Activated effector memory CD4-positive, alpha-beta T cell treated with anti-CD3 and anti-CD28 coated beads, Interleukin-2, amount 50 U/mL, for 16 hours (primary cell): ENCODE measurements around the gene RTL10.
A peak's percentile ranks its signal among the peaks of the same experiment; 100 is the strongest.

Experiments
- DNase-seq: peaks from one replicate; pipeline ENCODE4 v3.0.0-alpha.2; 2020

Gene RTL10

DNA sequence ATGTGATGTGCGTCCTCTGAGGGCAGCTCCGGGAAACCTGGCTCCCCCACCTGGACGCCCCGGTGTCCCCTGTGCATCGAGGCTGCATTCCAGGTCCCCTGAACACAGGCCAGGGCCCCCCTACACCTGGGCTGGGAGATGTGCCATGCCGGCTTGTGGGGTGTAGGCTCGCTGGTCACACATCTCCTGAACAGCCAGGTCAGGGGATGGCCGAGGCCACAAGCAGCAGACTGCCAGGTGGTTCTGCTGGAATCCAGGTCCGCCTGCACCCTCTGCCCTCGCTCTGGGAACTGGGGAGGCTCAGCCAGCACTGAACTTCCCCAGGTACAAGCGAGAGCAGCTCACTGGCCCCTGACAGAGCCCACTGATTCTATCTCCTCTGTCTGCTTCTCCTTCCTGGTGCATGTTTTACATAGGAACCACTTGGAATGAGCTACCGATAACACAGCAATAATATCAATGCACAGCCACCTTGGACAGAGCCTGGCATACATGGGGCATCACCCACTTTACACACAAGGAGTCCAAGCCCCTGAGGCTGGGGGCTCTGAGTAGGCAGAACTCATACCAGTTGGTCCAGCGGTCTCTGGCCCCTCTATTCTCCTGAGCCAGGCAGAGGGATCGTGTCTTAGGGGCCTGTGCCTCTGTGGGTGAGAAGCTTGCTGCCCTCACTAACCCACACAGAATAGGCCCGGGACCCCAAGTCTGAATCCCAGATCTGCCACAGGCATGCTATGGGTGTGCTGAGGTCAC is 47.3 kb downstream of the RTL10 start:
- peak; percentile 34 for DNase-seq

DNA sequence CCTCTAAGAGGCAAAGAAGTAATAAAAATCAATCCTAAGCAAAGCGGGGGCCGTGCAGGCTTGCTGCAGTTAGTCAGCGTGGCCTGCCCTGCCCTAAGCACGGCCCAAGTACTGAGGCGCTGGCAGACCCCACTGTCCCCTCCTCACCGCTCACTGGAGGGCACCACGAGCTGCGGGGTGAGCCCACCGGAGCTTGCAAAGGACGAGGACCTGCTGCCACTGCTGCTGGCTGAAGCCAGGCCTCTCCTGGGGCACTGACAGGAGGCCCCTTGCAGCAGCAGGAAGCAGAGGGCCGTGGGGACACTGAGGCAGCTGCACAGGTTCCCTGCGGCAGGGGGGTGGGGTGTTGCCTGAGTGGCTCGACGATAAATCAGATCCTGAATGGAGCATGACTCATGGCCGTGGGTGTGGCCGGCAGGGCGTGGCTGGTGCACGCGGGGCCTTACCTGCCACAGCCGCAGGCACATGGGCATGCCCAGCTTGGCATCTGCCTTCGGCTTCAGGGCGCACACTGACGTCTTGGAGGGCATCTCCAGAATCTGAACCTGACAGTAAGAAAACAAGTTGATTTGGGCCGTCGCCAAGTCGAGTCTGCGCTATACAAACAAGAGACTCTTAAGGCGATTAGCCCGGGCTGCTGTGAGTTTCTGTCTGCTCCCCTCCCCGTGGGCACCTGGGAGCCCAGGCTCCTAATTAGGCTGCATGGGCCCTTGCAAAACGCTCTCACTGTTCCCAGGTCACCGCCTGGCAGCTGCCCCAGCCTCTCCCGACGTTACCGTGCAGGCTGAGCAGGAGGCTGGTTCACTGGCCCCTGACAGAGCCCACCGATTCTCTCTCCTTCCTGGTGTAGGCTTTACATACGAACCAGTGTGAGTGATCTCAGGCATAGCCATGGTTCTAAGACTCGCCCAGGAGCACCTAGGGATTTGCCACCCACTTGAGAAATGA is 48.2 kb downstream of the RTL10 start:
- peak; percentile 58 for DNase-seq

DNA sequence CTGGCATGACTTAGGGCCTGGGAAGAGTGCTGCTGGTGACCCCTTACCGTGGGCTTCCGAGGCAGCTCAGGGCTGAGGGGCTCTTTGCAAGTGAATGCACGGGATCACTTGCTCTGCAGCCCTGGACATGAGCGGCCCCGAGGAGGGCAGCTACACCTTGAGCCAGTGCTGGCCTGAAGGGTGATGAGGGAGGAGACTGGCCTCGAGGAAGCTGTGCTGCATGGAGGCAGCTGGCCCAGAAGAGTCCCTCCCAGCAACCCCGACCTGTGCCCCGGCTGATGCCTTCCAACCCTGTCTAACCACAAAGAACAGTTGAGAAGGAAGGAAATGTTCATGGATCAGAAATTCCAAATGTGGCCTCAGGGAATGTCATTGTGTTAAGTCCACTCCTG is 48.9 kb downstream of the RTL10 start:
- DNase-seq, result peak; percentile 42
